ENCODE results near the gene IGSF22. TPM values are rescaled to one million over a fixed set of nuclear protein-coding genes. Genes with fewer than 3 reads are reported as not detected.

Gene IGSF22
- total and polyA plus RNA-seq, 9 of the 15 experiments (the other 6 are each of a cell fraction or from before 2014, with no cell fraction given), result not detected

DNA sequence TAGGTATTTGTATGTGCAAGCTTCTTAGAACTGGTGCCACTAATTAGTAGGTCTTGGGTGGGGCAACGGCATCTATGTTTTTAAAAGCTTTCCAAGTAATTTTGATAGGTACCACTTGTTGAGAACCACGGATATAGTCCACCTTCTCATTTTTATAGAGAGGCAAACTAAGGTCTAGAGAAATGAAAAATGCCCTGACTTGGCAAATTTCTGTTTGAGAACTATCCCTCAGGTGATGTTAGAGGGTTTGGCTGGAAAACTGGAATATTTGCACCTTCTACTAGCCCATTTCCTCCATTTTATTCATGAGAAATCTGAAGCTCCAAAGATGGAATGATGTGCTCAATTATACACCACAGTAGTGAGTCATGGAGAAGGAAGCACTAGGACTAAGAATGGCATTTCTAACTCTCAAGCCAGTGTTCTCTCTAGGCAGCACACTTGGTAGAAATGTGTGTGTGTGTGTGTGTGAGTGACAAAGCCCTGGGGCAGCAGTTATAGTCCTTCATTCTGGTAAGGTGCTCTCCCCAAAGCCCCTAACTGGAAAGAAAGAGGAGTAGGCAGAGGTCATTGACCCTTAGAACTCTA lies 29.3 kb downstream of the IGSF22 start (continued):
- TF ChIP-seq ZNF165 (CRISPR knock-in tag; IDR thresholded peaks at IDR 0.05; ENCODE audit: borderline replicate concordance) (no peak), ZNF316 (IDR thresholded peaks at IDR 0.05) (peak; percentile 64), C11orf30 (IDR thresholded peaks at IDR 0.05; ENCODE audit: low read depth) (peak; percentile 56; the same call in 1 of the 2 replicates), NFIC (IDR thresholded peaks at IDR 0.05) (no peak), MAFG (tag; conservative IDR thresholded peaks at IDR 0.05) (peak; percentile 23; the same call in 1 of the 2 replicates), MAFK (IDR thresholded peaks at IDR 0.05; ENCODE audit: low read length) (peak; percentile 43; the same call in 1 of the 2 replicates)
- TF ChIP-seq, protein P1, sequence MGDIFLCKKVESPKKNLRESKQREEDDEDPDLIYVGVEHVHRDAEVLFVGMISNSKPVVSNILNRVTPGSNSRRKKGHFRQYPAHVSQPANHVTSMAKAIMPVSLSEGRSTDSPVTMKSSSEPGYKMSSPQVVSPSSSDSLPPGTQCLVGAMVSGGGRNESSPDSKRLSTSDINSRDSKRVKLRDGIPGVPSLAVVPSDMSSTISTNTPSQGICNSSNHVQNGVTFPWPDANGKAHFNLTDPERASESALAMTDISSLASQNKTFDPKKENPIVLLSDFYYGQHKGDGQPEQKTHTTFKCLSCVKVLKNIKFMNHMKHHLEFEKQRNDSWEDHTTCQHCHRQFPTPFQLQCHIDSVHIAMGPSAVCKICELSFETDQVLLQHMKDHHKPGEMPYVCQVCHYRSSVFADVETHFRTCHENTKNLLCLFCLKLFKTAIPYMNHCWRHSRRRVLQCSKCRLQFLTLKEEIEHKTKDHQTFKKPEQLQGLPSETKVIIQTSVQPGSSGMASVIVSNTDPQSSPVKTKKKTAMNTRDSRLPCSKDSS (IDR thresholded peaks at IDR 0.05; ENCODE audit: low read depth, partially characterized antibody), result no peak
- TF ChIP-seq, protein P2, sequence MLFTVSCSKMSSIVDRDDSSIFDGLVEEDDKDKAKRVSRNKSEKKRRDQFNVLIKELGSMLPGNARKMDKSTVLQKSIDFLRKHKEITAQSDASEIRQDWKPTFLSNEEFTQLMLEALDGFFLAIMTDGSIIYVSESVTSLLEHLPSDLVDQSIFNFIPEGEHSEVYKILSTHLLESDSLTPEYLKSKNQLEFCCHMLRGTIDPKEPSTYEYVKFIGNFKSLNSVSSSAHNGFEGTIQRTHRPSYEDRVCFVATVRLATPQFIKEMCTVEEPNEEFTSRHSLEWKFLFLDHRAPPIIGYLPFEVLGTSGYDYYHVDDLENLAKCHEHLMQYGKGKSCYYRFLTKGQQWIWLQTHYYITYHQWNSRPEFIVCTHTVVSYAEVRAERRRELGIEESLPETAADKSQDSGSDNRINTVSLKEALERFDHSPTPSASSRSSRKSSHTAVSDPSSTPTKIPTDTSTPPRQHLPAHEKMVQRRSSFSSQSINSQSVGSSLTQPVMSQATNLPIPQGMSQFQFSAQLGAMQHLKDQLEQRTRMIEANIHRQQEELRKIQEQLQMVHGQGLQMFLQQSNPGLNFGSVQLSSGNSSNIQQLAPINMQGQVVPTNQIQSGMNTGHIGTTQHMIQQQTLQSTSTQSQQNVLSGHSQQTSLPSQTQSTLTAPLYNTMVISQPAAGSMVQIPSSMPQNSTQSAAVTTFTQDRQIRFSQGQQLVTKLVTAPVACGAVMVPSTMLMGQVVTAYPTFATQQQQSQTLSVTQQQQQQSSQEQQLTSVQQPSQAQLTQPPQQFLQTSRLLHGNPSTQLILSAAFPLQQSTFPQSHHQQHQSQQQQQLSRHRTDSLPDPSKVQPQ (CRISPR knock-in tag; IDR thresholded peaks at IDR 0.05; ENCODE audit: borderline replicate concordance), result no peak

Measured in K562 (cell line).